Karpas-422 (cell line): Measurements from ENCODE around the gene ERF. TPM values are rescaled to one million over a fixed set of nuclear protein-coding genes. Genes with fewer than 3 reads are reported as not detected.

Source experiments
- DNase-seq: peaks from one replicate; pipeline ENCODE4 v3.0.0-alpha.2; 2015
- H2AFZ ChIP-seq: fragments of 200-600 bp; sonication (generic); 2 replicates; pipeline ENCODE4 v1.6.1; 2014; ENCODE audit warnings: antibody characterized with exemption, low read length, mixed read lengths
- H3K27ac ChIP-seq: fragments of 200-600 bp; sonication (generic); 2 replicates; pipeline ENCODE4 v1.5.1; 2014; ENCODE audit warnings: mild to moderate bottlenecking, low read length, moderate library complexity
- H3K27me3 ChIP-seq: fragments of 200-600 bp; sonication (generic); 2 replicates; pipeline ENCODE4 v1.6.1; 2014; ENCODE audit warnings: low read length, mixed read lengths
- H3K36me3 ChIP-seq: fragments of 200-600 bp; sonication (generic); 2 replicates; pipeline ENCODE4 v1.6.1; 2014; ENCODE audit warnings: low read length, mixed read lengths; ENCODE audit not compliant: insufficient read depth
- H3K4me1 ChIP-seq: fragments of 200-600 bp; sonication (generic); 2 replicates; pipeline ENCODE4 v1.6.1; 2014; ENCODE audit warnings: mild to moderate bottlenecking, low read length, mixed read lengths
- H3K4me2 ChIP-seq: fragments of 200-600 bp; sonication (generic); 2 replicates; pipeline ENCODE4 v1.6.1; 2014; ENCODE audit warnings: low read length, low read depth, mild to moderate bottlenecking; ENCODE audit not compliant: poor library complexity, severe bottlenecking
- H3K4me3 ChIP-seq: fragments of 200-600 bp; sonication (generic); 2 replicates; pipeline ENCODE4 v1.5.1; 2014; ENCODE audit warnings: mild to moderate bottlenecking, antibody characterized with exemption, low read length, mixed read lengths
- H3K79me2 ChIP-seq: fragments of 200-600 bp; sonication (generic); 2 replicates; pipeline ENCODE4 v1.6.1; 2014; ENCODE audit warnings: mild to moderate bottlenecking, low read length, mixed read lengths
- H3K9ac ChIP-seq: fragments of 200-600 bp; sonication (generic); 2 replicates; pipeline ENCODE4 v1.6.0; 2014; ENCODE audit warnings: low read length
- H3K9me2 ChIP-seq: fragments of 200-600 bp; sonication (generic), shearing (Covaris generic); replicated peaks from 2 replicates; pipeline ENCODE4 v1.6.0; 2014; ENCODE audit warnings: mild to moderate bottlenecking, low read length, moderate library complexity; ENCODE audit not compliant: insufficient read depth
- H3K9me3 ChIP-seq: fragments of 300-700, 200-600 bp; sonication (generic); 2 replicates; pipeline ENCODE4 v1.6.1; 2014; ENCODE audit warnings: low read length, mixed read lengths
- H4K20me1 ChIP-seq: fragments of 200-600 bp; sonication (generic); 2 replicates; pipeline ENCODE4 v1.6.1; 2014; ENCODE audit warnings: mild to moderate bottlenecking, antibody characterized with exemption, low read length, low read depth; ENCODE audit not compliant: insufficient read depth
- total RNA-seq: library from RNA; depleted of rRNA; stranded (reverse); fragments of >200 nt; shearing (Covaris generic); gene quantifications from 2 replicates; pipeline ENCODE4 v1.2.3, GENCODE V29; 2014; ENCODE audit warnings: low replicate concordance

The ERF gene
- total RNA-seq, 1 experiment from 2014 or later = 36.4 TPM

DNA sequence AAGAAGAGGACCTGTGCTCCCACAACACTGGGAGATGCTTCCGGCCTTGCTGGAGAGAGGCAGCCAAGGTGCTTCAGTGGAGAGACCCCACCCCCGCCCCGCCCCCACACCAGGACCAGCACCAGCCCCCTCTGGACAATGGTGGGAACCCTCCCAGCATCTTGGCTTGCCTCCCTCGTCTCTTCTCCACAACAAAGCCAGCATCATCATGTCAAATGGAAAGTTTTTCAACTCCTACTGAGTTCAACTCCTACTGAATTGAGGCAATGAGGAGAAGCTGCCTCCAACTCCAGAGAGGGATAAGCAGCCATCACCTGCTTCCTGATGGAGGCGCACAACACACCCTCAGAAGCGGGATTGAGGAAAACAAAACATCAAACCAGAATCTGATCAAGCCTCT lies 50.3 kb downstream of the ERF start:
- no peak overlapping the region for H3K4me3 ChIP-seq
- no peaks in the 10 kb centered on the region for H3K9me2 ChIP-seq
- peaks cover 19% of the 10 kb centered on the region for H3K4me1 ChIP-seq
- no peak for DNase-seq
- peaks cover 12% of the 10 kb centered on the region for H3K36me3 ChIP-seq
- no peak overlapping the region for H3K9ac ChIP-seq
- H3K27me3 ChIP-seq = no peaks in the 10 kb centered on the region
- no peak overlapping the region for H3K4me2 ChIP-seq
- H4K20me1 ChIP-seq = no peaks in the 10 kb centered on the region; the same call in 1 of the 2 replicates
- no peak overlapping the region for H3K27ac ChIP-seq
- H3K9me3 ChIP-seq = no peaks in the 10 kb centered on the region
- H2AFZ ChIP-seq = no peak overlapping the region
- H3K79me2 ChIP-seq = peaks cover 8% of the 10 kb centered on the region; the same call in 1 of the 2 replicates

DNA sequence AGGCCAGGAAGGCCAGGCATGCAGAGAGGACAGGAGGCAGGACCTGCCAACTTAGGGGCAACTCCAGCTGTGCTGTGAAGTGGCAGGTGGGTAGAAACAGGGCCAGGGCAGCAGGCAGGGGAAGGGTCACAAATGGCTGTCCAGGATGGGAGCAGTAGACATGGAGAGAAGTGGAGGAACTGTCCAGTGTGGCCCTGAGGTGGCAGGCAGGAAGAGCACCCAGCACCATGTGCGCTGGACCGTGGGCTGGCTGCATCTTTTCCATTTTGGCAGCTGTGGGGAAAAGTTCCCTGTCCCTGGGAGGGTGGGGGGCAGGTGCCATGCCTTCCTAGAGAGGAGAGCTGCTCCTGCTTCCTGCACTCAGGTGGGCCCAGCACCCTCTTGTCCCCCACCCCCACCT lies 51.2 kb downstream of the ERF start:
- Histone ChIP-seq H3K9ac (no peak overlapping the region), H3K9me2 (no peaks in the 10 kb centered on the region), H3K36me3 (peaks cover 16% of the 10 kb centered on the region), H3K27me3 (no peaks in the 10 kb centered on the region), H2AFZ (no peak overlapping the region), H3K4me1 (peaks cover 18% of the 10 kb centered on the region), H4K20me1 (no peaks in the 10 kb centered on the region; the same call in 1 of the 2 replicates), H3K4me2 (no peak overlapping the region), H3K9me3 (no peaks in the 10 kb centered on the region), H3K4me3 (no peak overlapping the region), H3K27ac (no peak overlapping the region), H3K79me2 (peaks cover 8% of the 10 kb centered on the region; the same call in 1 of the 2 replicates)
- peak; percentile 58 for DNase-seq

DNA sequence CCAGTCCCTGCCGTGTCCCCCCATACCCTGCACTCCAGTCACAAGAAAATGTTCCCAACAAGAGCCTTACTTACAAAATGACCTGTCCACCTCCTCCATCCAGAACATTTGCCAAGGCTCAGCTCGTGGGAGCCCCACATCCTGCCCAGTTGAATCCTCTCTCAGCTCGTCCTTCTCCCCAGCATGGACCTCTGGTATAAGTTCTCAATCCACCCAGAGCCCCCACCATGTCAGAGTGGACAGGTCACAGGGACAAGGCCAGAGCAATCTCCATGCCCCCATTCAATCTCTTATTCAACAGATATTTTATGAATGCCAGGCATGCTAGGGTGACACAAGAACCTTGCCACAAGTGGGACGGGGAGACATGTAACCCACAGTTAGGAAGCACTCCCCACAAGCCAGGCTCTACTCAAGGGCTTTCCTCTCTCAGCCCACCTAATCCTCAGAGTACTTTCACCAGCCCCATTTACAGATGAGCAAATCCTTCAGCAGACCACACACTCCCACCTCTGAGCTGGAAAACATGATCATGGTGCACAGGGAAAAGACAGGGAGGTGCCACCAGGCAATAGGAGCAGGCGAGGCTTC lies 52.5 kb downstream of the ERF start:
- no peaks in the 10 kb centered on the region for H3K9me2 ChIP-seq
- peaks cover 14% of the 10 kb centered on the region for H3K36me3 ChIP-seq

DNA sequence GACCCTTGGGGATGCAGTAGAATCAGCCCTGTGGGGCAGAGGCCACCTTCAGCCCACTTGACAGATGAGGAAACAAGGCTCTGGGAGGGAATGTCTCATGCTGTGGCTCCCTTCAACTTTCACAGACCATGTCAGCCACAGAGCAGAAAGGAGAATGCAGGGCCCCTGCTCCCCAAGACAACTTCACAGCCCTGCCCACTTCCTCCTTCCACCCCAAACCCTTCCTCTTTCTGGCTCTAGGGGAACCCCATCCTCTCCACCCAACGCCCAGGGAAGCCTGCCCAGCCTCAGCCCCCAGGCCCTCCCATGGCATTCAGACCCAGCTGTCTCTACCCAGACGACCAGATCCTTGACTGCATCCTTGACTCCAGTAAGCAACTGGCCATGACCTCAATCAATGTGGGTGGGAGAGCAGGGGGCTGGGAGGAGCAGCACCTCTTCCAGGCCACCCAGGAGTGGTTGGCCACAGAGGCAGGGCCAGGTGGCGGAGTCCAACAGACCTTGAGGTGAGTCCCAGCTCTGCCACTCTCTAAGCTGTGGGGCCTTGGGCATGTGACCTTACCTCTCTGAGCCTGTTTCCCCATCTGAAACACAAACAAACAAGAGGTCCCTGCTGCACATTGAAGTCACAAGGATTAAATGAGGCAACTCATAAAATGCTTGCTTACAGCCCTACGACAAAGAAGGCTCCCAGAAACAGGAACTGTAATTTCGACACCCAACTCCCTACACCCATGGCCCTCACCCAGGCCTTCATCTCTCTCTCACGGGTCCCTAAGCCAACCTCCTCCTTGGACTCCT lies 53.2 kb downstream of the ERF start:
- Histone ChIP-seq H3K36me3 (peaks cover 14% of the 10 kb centered on the region), H3K27ac (no peak overlapping the region), H3K4me1 (peaks cover 18% of the 10 kb centered on the region), H3K9me3 (no peaks in the 10 kb centered on the region), H3K9ac (no peak overlapping the region), H4K20me1 (no peaks in the 10 kb centered on the region; the same call in 1 of the 2 replicates), H3K79me2 (peaks cover 4% of the 10 kb centered on the region; the same call in 1 of the 2 replicates), H3K27me3 (no peaks in the 10 kb centered on the region), H2AFZ (no peak overlapping the region), H3K4me2 (no peak overlapping the region), H3K4me3 (no peak overlapping the region), H3K9me2 (no peaks in the 10 kb centered on the region)
- peak; percentile 59 for DNase-seq

More for the DNA sequence above, 52.5 kb downstream of the ERF start:
- Histone ChIP-seq H3K4me1 (peaks cover 18% of the 10 kb centered on the region), H3K27ac (no peak overlapping the region), H4K20me1 (no peaks in the 10 kb centered on the region; the same call in 1 of the 2 replicates), H3K4me2 (no peak overlapping the region), H3K9ac (no peak overlapping the region), H3K9me3 (no peaks in the 10 kb centered on the region), H3K27me3 (no peaks in the 10 kb centered on the region), H3K4me3 (no peak overlapping the region), H3K79me2 (peaks cover 4% of the 10 kb centered on the region; the same call in 1 of the 2 replicates), H2AFZ (no peak overlapping the region)
- DNase-seq = no peak

DNA sequence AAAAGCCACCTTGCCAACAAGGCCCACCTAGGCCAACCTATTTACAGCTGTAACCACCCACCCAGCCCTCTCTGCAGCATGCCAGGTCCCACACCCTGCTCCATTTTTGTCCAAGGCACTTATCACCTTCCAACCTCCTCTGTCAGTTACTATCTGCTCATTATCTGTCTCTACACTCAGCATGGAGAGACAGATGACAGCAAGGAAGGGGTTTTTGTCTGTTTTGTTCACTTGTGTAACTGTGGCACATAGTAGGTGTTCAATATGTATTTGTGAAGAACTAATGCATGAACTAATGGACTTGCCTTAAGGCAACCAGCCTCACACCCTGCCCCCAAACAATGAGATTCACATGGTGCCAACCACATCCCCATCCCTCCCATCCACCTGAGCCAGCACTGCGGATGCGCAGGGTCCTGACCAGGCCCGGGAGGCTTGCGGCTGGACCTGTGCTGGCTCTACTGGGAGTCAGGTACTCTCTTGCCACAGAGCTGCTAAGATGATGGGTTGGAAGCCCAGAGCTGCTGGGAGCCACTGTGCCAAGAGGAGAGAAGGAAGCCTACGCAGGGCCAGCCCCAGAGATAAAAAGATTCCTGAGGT lies 54.7 kb downstream of the ERF start:
- peaks cover 4% of the 10 kb centered on the region; the same call in 1 of the 2 replicates for H3K79me2 ChIP-seq
- no peaks in the 10 kb centered on the region for H3K27me3 ChIP-seq
- H3K4me2 ChIP-seq = no peak overlapping the region
- peaks cover 14% of the 10 kb centered on the region for H3K36me3 ChIP-seq
- H3K4me3 ChIP-seq = no peak overlapping the region
- no peak for DNase-seq
- no peak overlapping the region for H3K9ac ChIP-seq
- no peak overlapping the region for H2AFZ ChIP-seq
- H3K9me2 ChIP-seq = no peaks in the 10 kb centered on the region
- no peaks in the 10 kb centered on the region; the same call in 1 of the 2 replicates for H4K20me1 ChIP-seq
- no peak overlapping the region for H3K27ac ChIP-seq
- peaks cover 18% of the 10 kb centered on the region for H3K4me1 ChIP-seq
- no peaks in the 10 kb centered on the region for H3K9me3 ChIP-seq

DNA sequence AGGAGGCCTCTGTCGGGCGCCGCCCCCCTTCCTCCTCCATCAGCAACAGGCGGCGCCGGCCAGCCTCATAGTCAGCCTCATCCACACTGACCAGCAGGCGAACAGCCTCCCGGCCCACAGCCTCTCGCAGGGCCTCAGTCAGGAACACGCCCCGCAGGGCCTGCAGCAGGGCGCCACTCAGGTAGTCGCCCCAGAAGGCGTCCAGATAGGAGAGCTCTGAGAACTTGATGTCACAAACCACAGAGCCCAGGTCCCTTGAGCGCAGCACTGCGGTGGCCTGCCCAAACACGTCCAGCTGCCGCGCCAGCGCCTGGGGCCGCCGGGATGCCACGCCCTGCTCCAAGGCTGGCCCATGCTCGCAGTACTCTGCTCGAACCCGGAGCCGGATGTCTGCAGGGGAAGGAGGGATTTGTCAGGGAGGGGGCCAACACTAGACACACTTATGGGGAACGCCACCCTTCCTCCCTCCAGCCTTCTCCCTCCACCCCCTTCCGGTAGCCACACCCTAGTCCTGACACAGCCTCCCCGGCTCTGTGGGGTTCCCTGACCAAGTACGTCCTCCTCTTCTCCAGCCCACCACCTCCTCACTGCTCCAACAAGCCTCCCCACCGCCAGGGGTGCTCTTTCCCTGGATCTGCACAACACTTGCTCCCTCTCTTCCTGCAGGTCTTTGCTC lies 55.4 kb downstream of the ERF start:
- Histone ChIP-seq H3K27me3 (no peaks in the 10 kb centered on the region), H3K9ac (no peak overlapping the region), H4K20me1 (no peaks in the 10 kb centered on the region; the same call in 1 of the 2 replicates), H3K9me2 (no peaks in the 10 kb centered on the region), H3K27ac (no peak overlapping the region), H3K4me3 (no peak overlapping the region), H3K36me3 (peaks cover 10% of the 10 kb centered on the region), H3K4me1 (peaks cover 18% of the 10 kb centered on the region), H2AFZ (no peak overlapping the region), H3K79me2 (no peaks in the 10 kb centered on the region), H3K9me3 (no peaks in the 10 kb centered on the region), H3K4me2 (no peak overlapping the region)
- DNase-seq = peak; percentile 55

DNA sequence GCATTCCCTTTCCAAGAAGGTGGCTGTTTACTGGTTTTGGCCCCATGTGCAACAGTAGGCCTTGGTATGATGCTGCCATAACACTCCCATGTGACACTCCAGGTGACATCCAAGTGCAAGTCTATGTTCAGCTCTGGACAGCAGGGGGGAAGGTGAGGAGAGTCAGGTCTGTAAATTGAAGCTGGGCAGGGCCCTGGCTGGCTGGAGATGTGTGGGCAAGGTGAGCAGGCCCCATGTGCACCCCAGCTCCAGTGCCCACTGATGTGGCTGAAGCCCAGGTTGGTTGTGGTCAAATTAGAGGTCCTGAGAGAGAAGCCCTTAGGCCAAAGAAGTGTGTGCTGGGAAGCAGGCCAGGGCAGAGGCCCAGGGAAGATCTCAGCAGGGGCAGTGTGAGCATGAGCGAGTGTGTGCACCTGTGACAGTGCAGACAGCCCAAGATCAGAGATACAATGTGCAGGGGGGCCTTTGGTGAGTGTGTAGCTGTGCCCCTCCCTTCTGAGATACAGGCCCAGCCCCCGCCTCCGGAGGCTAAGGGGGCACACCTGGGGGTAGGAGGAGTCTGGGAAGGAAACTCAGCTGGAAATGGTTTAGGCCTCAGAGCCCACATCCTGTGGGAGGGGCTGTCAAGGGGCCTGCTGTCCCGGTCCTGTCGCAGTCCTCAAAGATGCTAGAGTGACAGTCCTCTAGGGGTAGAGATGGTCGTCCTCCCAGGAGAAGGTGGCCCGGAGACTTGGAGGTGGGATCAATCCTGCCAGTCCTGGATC lies 56.1 kb downstream of the ERF start:
- Histone ChIP-seq H3K4me1 (peaks cover 18% of the 10 kb centered on the region), H3K27me3 (no peaks in the 10 kb centered on the region), H4K20me1 (no peaks in the 10 kb centered on the region; the same call in 1 of the 2 replicates), H3K9me3 (no peaks in the 10 kb centered on the region), H3K4me2 (no peak overlapping the region), H3K9me2 (no peaks in the 10 kb centered on the region), H3K27ac (no peak overlapping the region), H3K36me3 (peaks cover 10% of the 10 kb centered on the region), H3K4me3 (no peak overlapping the region), H2AFZ (no peak overlapping the region), H3K9ac (no peak overlapping the region), H3K79me2 (no peaks in the 10 kb centered on the region)
- DNase-seq = no peak
